AG09309 (cell line): ENCODE measurements around the gene MSANTD1.
A peak's percentile ranks its signal among the peaks of the same experiment; 100 is the strongest.

Experiments
- DNase-seq: peaks from one replicate; pipeline ENCODE4 v3.0.0-alpha.2; 2010; ENCODE audit warnings: low read depth
- H3K4me3 ChIP-seq: 2 replicates; pipeline ENCODE4 v1.5.1; 2011; ENCODE audit warnings: mild to moderate bottlenecking, low read depth, low read length, moderate library complexity; ENCODE audit not compliant: control insufficient read depth
- TF ChIP-seq, protein P1 (sequence below): IDR thresholded peaks from 2 replicates; pipeline ENCODE4 v1.5.1; 2011; ENCODE audit warnings: mild to moderate bottlenecking, low read depth, low read length, inconsistent platforms; ENCODE audit not compliant: insufficient read depth, control insufficient read depth; ENCODE audit errors: missing control alignments

MSANTD1 gene

DNA sequence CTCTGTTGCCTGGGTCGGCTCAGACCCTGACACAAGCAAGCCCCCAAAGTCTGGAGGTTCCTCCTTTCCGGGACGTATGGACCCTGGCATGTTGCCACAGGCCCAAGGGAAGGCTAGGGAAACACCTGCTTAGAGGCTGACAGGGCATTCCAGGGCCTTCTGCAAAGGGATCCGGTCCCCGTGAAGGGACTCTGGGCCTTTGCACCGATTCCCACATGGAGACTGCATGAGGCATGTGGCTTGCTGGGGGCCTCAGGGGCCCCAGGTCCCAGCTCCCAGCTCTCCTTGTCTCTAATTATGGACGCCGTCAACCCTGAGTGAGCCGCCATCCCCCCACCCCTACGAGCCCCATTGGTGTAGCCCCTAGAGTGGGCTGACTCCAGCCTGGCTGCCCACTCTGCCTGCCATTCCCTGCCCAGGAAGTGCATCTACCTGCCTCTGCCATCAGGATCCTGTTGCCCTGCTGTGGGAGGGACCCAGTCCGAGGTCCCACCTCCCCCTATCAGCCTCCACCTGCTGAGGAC lies 39.7 kb downstream of the MSANTD1 start:
- DNase-seq: no peak
- TF ChIP-seq, protein P1, sequence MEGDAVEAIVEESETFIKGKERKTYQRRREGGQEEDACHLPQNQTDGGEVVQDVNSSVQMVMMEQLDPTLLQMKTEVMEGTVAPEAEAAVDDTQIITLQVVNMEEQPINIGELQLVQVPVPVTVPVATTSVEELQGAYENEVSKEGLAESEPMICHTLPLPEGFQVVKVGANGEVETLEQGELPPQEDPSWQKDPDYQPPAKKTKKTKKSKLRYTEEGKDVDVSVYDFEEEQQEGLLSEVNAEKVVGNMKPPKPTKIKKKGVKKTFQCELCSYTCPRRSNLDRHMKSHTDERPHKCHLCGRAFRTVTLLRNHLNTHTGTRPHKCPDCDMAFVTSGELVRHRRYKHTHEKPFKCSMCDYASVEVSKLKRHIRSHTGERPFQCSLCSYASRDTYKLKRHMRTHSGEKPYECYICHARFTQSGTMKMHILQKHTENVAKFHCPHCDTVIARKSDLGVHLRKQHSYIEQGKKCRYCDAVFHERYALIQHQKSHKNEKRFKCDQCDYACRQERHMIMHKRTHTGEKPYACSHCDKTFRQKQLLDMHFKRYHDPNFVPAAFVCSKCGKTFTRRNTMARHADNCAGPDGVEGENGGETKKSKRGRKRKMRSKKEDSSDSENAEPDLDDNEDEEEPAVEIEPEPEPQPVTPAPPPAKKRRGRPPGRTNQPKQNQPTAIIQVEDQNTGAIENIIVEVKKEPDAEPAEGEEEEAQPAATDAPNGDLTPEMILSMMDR: no peak
- no peak overlapping the region for H3K4me3 ChIP-seq

DNA sequence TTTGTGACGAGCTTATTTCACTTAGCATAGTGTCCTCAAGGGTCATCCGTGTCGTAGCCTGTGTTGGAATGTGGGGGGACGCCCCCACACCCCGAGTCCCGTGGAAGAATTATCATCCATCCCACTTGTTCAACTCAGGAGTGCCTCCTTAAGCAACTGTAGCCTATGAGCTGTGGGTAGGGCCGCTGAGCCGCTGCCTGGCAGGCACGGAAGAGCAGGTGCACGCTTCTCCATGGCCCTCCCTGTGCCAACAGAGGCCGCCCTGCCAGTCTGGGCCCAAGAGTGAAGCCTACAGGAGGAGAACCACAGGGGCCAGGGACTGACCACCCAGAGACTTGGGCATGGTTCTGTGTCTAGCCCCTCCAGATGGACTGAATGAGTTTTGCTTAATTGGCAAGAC lies 41.5 kb downstream of the MSANTD1 start:
- DNase-seq: no peak
- TF ChIP-seq, protein P1: no peak
- H3K4me3 ChIP-seq: no peak overlapping the region

GRCh38 chr4:3290889-3291321 lies 41.9 kb downstream of the MSANTD1 start:
- DNase-seq: no peak
- TF ChIP-seq, protein P1: no peak
- H3K4me3 ChIP-seq: no peak overlapping the region

- TF ChIP-seq, protein P1: no peak
- peak overlapping the region; percentile 96 for H3K4me3 ChIP-seq
- DNase-seq: no peak
These were observed 42.5 kb downstream of the MSANTD1 start for GRCh38 chr4:3291411-3291968.

DNA sequence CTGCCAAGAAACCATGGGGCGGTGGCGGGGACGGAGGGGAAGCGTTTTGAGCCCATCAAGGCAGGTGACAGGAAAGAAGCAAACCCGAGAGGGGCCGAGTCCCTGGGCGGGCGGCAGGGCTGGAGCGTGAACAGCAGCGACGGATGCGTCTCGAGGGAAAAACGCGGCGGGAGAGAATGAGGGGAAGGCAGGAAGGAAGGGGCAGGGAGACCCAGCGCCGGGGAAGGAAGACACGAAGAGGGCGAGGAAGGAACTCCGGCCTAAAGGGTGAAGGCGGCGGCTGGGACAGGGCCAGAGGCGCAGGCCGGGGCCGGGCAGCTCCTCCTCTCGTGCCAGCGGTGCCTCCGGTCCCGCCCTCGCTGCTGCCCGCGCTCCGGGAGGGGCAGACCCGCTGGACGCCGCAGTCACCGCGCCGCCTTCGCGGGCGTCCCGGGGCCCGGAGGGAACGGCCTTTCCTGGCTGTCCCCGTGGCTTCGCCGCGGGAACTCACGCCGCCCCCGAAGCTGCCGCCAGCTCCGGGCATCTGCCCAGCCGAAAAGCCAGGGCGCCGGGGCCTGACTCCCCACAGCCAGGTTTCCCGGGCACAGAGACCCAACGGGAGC lies 43.1 kb downstream of the MSANTD1 start:
- H3K4me3 ChIP-seq: peak overlapping the region; percentile 96
- TF ChIP-seq, protein P1: no peak
- DNase-seq: no peak

GRCh38 chr4:3292571-3293400 lies 43.8 kb downstream of the MSANTD1 start, which contains the start of gene RGS12:
Gene RGS12, plus strand, starts transcription at chr4:3293021. Its CDS starts 23,150 bp downstream, at chr4:3316171.
- TF ChIP-seq, protein P1: no peak
- DNase-seq: peak; percentile 75
- H3K4me3 ChIP-seq: peak within 1 kb of the TSS; percentile 96
